GM19025 (cell line): ENCODE measurements around the gene TGFA.

Source experiments
- ATAC-seq: cut with Tn5 transposase; IDR thresholded peaks from one replicate; pipeline ENCODE4 v1.9.1; 2021; ENCODE audit warnings: mild to moderate bottlenecking, low read depth, moderate library complexity; ENCODE audit not compliant: unreplicated experiment

Gene TGFA

GRCh38 chr2:70553584-70554337 is at the start of gene TGFA:
Gene TGFA, minus strand, starts transcription at chr2:70553826. Its CDS starts 59 bp downstream, at chr2:70553767.
- peak; percentile 64 for ATAC-seq

- ATAC-seq: no peak
Observed at GRCh38 chr2:70603066-70603465, 49.4 kb upstream of the TGFA start.

GRCh38 chr2:70598197-70598596 is 44.6 kb upstream of the TGFA start:
- ATAC-seq: no peak

- no peak for ATAC-seq
Observed at GRCh38 chr2:70596739-70597138, 43.1 kb upstream of the TGFA start.

DNA sequence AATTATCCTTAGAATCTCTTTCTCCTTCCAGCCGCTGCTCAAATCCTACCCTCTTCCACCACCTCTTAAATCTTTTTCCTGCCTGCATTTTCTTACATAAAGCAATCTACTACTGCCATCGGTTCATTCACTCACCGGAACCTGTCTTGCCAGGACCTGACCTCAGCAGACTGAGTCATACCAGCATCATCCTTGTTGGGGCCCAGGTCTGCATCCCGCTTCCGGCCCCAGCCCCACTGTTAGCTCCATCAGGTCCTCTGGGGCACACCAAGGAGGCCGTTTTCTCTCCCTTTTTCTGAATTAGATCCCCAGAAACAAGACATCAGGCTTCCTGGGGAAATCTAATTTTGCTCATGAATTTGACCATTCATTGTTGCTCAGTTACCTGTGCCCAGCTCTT is 42.7 kb upstream of the TGFA start:
- ATAC-seq: no peak

DNA sequence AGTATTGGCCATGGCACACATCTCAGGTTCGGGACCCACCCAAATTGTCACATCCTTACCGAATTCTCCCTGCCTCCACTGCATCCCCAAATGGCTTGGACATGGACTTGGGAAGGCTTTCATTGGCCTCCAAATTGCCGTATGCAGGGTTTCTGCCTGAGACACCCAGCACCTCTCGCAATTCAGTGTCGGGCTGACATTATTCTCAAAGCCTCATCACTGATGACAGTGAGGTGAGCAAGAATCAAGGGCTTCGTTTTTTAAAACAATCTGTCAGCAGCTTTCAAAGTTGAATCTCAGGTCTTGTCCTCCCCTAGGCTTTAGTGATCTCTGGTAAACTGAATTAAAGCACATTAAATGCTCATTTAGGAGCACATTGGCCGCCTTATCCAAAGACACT is 29.5 kb upstream of the TGFA start:
- ATAC-seq: no peak

- ATAC-seq: no peak
Observed at GRCh38 chr2:70580352-70580751, 26.7 kb upstream of the TGFA start.

- ATAC-seq: no peak
Observed at GRCh38 chr2:70574618-70575017, 21.0 kb upstream of the TGFA start.

DNA sequence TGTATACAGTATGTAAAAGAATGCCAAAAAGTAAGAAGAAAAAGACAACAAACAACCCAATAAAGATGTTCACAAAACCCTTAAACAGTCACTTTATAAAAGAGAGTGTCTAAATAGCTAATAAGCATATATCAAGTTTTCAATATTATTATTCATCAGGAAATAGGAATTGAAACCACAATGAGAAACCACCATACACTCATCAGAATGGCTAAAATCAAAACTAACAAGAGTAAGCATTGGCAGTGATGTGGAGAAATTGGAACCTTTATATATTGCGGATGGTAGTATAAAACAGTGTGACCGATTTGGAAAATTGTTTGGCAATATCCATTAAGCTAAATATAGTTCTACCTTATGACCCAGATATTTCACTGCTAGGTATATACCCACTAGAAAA is 20.5 kb upstream of the TGFA start:
- no peak for ATAC-seq

- ATAC-seq: no peak
Observed at GRCh38 chr2:70570041-70570661, 16.5 kb upstream of the TGFA start.

DNA sequence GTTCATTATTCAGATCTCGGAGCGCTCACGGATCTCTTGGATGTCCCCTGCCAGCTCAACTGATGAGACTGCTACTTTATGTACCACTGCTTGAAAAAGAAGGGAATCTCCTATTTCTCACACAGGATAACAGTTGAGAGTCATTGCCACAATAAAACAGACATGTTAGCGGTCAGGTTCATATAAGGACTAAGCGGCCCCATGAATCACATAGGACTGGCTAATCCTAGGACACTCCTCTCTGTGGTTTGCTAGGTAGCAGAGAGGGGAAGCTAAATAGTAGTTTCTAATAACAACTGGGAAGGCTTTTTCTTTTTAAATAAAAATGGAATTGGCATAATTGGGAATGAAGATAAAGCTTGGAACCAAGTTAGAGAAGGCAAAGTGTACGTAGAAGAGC is 15.9 kb upstream of the TGFA start:
- ATAC-seq: no peak

DNA sequence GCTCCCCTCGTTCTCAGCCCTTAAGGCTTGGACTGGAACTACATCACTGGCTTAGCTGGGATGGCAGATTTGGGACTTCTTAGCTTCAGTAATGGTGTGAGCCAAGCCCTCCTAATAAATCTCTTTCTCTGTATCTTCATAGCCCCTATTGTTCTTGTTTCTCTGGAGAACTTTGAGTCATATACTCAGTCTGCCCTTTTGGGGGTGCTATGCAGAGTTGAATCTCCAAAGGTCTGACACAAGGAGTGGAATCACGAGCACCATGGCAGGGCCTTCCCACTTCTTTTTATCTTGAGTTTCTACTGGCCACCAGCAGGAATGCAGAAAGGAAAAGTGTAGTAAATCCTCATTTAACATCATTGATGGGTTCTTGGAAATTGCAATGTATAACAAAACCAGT is 13.3 kb upstream of the TGFA start:
- no peak for ATAC-seq

- ATAC-seq: no peak
Observed at GRCh38 chr2:70566464-70566863, 12.8 kb upstream of the TGFA start.

DNA sequence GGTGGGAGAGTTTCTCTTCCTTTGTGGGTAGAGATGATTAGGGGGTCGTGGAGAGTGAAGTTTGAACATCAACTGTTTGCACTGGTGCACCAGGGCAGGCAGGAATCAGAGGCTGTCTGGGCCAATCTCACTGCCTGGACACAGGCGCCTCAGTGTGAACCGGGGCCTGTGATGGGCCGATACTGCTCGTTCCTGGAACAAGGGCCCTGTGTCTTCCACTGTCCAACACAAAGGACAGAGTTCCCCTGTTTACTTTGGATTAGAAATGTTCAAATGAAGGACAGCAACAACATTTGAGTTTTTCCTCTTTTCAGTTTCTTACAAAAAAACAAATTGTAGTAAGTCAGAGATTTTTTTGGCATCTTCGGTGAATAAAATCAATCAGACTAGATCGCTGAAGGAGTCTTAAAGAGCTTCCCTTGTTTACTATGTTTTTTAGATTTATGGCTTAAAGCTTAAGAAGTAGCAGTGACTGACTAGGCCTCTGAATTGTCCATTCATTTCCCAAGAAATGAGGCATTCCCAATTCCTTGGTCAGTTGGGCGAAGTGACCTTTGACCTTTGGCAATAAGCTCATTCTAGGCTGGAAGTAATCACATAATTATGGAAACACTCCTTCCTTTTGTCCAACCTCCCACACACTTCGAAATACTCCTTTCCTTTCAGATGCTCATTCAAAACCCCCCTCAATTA is 11.6 kb upstream of the TGFA start:
- ATAC-seq: no peak

DNA sequence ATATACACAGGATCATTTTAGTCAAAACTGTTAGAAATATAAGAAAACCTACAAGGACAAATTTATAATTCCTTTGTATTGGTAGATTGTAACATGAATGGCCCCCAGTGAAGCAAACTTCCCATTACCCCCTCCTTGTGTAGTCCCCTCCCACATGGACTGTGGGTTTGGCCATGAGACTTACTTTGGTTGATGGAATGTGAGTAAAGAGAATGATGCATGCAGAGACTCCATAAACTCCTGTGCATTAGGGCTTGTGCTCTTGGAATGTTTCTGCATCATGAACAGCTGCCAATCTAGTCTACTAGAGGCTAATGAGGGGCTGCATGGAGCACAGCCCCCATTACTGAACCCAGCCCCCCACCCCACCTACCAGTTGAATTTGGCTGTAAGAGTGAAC is 8.3 kb upstream of the TGFA start:
- no peak for ATAC-seq

DNA sequence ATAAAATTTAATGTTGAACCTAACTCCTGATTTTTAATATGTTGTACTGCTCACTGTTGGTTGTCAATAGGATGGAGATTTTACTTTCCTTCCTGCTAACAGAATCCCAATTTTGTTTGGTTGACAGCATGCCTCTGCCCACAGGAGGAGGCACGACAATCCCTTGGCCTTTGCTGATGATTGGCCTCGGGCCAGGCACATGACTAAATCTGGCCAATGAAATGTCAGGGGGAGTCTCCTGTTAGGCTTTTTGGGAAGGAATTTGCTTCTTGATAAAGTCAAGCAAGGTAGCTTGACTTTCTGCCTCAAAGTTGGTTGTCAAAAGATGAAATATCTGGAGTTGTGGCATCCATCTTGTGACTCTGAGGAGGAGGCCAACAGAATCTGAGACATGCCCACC is 6.8 kb upstream of the TGFA start:
- ATAC-seq: no peak

- ATAC-seq: no peak
Observed at GRCh38 chr2:70560040-70560439, 6.4 kb upstream of the TGFA start.

DNA sequence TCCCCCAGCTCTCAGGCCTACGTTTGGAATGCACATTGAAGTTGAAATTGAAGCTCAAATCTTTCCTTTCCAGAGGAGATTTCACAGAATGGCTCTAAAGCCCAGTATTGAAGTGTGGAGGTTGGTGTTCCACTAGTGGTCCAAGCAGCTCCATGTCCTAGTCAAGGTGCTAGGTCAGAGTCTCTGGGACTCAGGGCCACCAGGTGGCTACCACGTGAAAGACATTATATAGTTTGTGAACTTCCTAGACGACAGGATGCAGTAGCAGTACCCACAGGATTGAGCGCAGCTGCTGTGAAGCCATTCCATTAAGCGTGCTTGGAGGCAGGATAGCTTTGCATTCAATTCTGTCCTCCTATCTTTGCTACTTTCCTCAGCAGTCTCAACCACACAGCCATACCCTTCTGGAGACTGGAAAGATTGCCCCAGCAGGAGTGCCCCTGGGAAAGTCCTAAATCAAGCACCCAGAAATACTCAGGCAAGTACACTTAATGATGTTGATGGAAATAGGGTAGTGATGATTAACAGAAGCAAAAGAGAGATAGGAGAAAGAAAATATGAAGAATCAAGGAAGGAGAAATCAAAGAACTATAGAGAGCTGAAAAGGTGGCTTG is 4.7 kb upstream of the TGFA start:
- ATAC-seq: no peak

DNA sequence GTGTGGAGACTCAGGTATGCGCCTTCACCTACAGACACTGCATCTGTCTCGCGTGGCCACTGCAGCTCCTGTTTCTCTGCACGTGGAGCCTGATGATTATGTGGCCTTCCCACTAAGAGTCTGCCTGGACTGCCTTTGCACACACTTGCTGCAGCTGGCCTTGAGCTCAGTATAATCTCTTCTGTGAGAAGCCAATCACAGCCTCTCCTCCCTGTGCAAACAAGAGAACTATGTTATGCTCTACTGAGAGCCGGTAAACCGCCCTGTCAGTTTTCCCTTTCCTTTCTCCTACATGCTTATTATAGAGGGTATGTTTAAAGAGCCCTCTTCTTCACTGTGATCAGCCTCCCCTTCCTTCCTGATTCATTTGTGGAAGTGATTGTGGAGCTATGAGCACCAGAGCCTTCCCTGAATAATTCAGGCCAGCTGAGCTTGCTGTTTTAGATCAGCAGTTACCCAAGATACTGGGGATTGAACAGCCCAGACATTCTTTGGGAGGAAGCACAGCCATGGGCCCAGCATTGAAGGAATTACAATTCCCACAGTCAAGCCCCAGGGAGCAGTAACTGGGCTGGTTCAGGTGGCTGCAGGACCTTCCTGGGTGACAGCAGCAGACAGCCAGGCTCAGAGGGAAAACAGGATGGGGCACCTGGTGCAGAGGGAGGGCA is 3.7 kb upstream of the TGFA start:
- no peak for ATAC-seq

- ATAC-seq: no peak
Observed at GRCh38 chr2:70556608-70557007, 3.0 kb upstream of the TGFA start.
